ENCODE measurements around the gene C11orf86.

C11orf86 gene

GRCh38 chr11:66964495-66964894 lies 10.6 kb upstream of the C11orf86 start:
- no peak for DNase-seq (ENCODE audit: low spot score)
- in situ Hi-C loops (cut with MboI; ENCODE audit: low sequenced_read_pairs, unreplicated experiment), result no loop called here
- TF ChIP-seq, protein P1, sequence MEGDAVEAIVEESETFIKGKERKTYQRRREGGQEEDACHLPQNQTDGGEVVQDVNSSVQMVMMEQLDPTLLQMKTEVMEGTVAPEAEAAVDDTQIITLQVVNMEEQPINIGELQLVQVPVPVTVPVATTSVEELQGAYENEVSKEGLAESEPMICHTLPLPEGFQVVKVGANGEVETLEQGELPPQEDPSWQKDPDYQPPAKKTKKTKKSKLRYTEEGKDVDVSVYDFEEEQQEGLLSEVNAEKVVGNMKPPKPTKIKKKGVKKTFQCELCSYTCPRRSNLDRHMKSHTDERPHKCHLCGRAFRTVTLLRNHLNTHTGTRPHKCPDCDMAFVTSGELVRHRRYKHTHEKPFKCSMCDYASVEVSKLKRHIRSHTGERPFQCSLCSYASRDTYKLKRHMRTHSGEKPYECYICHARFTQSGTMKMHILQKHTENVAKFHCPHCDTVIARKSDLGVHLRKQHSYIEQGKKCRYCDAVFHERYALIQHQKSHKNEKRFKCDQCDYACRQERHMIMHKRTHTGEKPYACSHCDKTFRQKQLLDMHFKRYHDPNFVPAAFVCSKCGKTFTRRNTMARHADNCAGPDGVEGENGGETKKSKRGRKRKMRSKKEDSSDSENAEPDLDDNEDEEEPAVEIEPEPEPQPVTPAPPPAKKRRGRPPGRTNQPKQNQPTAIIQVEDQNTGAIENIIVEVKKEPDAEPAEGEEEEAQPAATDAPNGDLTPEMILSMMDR (IDR thresholded peaks at IDR 0.05; ENCODE audit: borderline replicate concordance, control extremely low read depth, extremely low read depth, insufficient read depth, missing control alignments), result no peak

- in situ Hi-C loops (cut with MboI; ENCODE audit: low sequenced_read_pairs, unreplicated experiment), result no loop called here
- DNase-seq (ENCODE audit: low spot score), result no peak
- TF ChIP-seq, protein P1 (IDR thresholded peaks at IDR 0.05; ENCODE audit: borderline replicate concordance, control extremely low read depth, extremely low read depth, insufficient read depth, missing control alignments), result no peak
These were observed 8.8 kb upstream of the C11orf86 start for GRCh38 chr11:66966351-66966750.

- in situ Hi-C loops (cut with MboI; ENCODE audit: low sequenced_read_pairs, unreplicated experiment), result no loop called here
- TF ChIP-seq, protein P1 (IDR thresholded peaks at IDR 0.05; ENCODE audit: borderline replicate concordance, control extremely low read depth, extremely low read depth, insufficient read depth, missing control alignments), result no peak
- no peak for DNase-seq (ENCODE audit: low spot score)
These were observed 7.3 kb upstream of the C11orf86 start for GRCh38 chr11:66967670-66968425.

DNA sequence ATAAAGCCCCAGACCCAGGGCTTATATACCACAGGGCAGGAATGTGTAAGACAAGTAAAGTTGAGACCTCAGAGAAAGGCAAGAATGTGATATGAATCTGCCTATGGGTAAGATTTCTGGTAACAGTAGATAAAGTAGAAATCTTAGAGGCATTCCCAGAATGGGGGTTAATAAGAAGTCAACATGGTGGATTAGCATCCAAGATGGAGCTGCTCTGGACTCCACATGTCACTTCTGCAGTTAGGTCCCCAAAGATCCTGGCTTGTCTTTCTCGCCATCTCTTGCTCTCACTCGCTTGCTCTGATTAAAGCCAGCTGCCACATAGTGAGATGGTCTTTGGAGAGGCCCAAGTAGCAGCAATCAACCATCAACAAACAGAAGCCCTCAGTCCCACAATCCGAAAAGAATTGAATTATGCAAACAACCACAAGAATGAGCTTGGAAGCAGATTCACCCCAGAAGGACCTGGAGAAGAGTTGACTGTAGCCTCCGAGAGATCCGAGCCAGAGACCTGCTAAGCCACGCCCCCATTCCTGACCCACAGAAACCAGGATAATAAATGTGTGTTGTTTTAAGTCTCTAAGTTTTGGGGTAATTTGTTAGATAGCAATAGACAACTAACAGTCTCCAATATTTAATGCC lies 5.4 kb upstream of the C11orf86 start:
- in situ Hi-C loops (cut with MboI; ENCODE audit: low sequenced_read_pairs, unreplicated experiment), result no loop called here
- TF ChIP-seq, protein P1 (IDR thresholded peaks at IDR 0.05; ENCODE audit: borderline replicate concordance, control extremely low read depth, extremely low read depth, insufficient read depth, missing control alignments), result no peak
- DNase-seq (ENCODE audit: low spot score), result no peak

- TF ChIP-seq, protein P1 (IDR thresholded peaks at IDR 0.05; ENCODE audit: borderline replicate concordance, control extremely low read depth, extremely low read depth, insufficient read depth, missing control alignments), result no peak
- no peak for DNase-seq (ENCODE audit: low spot score)
- in situ Hi-C loops (cut with MboI; ENCODE audit: low sequenced_read_pairs, unreplicated experiment), result no loop called here
These were observed 4.7 kb upstream of the C11orf86 start for GRCh38 chr11:66970371-66970806.

DNA sequence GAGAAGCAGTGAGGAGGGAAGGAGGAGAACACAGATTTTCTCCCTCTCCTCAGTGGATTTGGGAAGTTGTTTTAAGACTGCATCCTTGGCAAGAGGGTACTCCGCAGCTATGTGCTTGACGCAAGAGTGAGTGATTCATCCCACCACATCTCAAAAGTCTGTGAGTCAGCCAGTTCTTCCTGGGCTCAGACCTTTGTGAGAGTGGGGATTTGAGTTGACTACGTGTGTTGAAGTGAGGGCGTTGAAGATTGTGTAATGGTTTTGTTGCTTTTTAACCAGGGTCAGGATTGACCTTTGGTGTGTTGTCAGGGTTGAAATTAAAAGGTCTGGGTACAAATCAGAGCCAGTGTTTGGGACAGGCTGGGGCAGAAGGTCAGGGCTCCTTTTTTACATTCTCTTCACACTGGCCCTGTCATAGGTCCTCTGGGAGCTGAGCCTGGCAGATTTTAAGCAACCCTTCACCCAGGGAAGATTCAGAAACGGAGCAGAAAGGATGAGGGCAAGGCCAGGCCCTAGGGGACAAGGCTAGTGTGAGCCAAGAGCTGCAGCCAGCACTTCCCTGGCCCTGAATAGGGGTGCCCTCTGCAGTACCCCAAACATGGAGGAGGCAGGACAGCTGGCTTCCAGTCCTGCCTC lies 4.2 kb upstream of the C11orf86 start:
- in situ Hi-C loops (cut with MboI; ENCODE audit: low sequenced_read_pairs, unreplicated experiment), result no loop called here
- TF ChIP-seq, protein P1 (IDR thresholded peaks at IDR 0.05; ENCODE audit: borderline replicate concordance, control extremely low read depth, extremely low read depth, insufficient read depth, missing control alignments), result no peak
- no peak for DNase-seq (ENCODE audit: low spot score)

All from GM13976 (cell line).